ENCODE data around the gene C12orf50. TPM values are rescaled to one million over a fixed set of nuclear protein-coding genes. Genes with fewer than 3 reads are reported as not detected.

Gene C12orf50
- total and polyA plus RNA-seq, 2 donors (not counting 1 experiment from before 2014, with no cell fraction given) = 0.07 to 0.10 TPM

- H3K4me3 Mint-ChIP-seq = no peak overlapping the region
- peaks cover 7% of the 10 kb centered on the region for H3K9me3 Mint-ChIP-seq (ENCODE audit: insufficient read depth)
- H3K36me3 ChIP-seq (replicated peaks in 1 of 2; ENCODE audit: control extremely low read depth in 1 of 2, control insufficient read depth in 1 of 2, extremely low read depth in 1 of 2, insufficient read depth in 2 of 2, low read length in 1 of 2) = no peaks in the 10 kb centered on the region
- no peaks in the 10 kb centered on the region for H4K20me1 ChIP-seq (ENCODE audit: control insufficient read depth, insufficient read depth, low read length, poor library complexity, severe bottlenecking)
- H2AFZ ChIP-seq (ENCODE audit: insufficient read depth, low read depth, low read length, poor library complexity, severe bottlenecking) = no peak overlapping the region
- no peaks in the 10 kb centered on the region for H3K9me3 ChIP-seq (ENCODE audit: control extremely low read depth in 1 of 3, control insufficient read depth in 2 of 3, insufficient read depth in 1 of 3, low read length in 2 of 3)
- CTCF ChIA-PET = no interaction called here
- H3K4me1 Mint-ChIP-seq = no peaks in the 10 kb centered on the region
- DNase-seq = no peak
- no peak overlapping the region for H3K4me3 ChIP-seq (ENCODE audit: control extremely low read depth in 1 of 5, extremely low read depth in 1 of 5, insufficient read depth in 1 of 5, low read depth in 2 of 5, low read length in 4 of 5)
- no peaks in the 10 kb centered on the region for H3K27me3 ChIP-seq (replicated peaks in 1 of 4; ENCODE audit: control extremely low read depth in 1 of 4, control insufficient read depth in 3 of 4, insufficient read depth in 4 of 4, low read length in 3 of 4)
- no CpG with 5 or more reads among the region's 2 CpGs for WGBS (ENCODE audit: insufficient coverage)
- no peaks in the 10 kb centered on the region for H3K27me3 Mint-ChIP-seq
- no peak overlapping the region for H3K9ac ChIP-seq (ENCODE audit: low read length)
- POLR2A ChIA-PET = no interaction called here
- no peaks in the 10 kb centered on the region for H3K4me1 ChIP-seq (ENCODE audit: control insufficient read depth in 2 of 2, insufficient read depth in 2 of 2, low read length in 2 of 2)
- no peak overlapping the region for H3K4me2 ChIP-seq (replicated peaks; ENCODE audit: low read depth, low read length, poor library complexity, severe bottlenecking)
- H3K79me2 ChIP-seq (ENCODE audit: control insufficient read depth, insufficient read depth, low read length) = no peaks in the 10 kb centered on the region
- H3K27ac Mint-ChIP-seq = no peak overlapping the region
- H3K27ac ChIP-seq (ENCODE audit: low read length in 2 of 2) = no peak overlapping the region
- no peak for ATAC-seq (ENCODE audit: low read depth)
- TF ChIP-seq, protein P1, sequence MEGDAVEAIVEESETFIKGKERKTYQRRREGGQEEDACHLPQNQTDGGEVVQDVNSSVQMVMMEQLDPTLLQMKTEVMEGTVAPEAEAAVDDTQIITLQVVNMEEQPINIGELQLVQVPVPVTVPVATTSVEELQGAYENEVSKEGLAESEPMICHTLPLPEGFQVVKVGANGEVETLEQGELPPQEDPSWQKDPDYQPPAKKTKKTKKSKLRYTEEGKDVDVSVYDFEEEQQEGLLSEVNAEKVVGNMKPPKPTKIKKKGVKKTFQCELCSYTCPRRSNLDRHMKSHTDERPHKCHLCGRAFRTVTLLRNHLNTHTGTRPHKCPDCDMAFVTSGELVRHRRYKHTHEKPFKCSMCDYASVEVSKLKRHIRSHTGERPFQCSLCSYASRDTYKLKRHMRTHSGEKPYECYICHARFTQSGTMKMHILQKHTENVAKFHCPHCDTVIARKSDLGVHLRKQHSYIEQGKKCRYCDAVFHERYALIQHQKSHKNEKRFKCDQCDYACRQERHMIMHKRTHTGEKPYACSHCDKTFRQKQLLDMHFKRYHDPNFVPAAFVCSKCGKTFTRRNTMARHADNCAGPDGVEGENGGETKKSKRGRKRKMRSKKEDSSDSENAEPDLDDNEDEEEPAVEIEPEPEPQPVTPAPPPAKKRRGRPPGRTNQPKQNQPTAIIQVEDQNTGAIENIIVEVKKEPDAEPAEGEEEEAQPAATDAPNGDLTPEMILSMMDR (IDR thresholded peaks at IDR 0.05) = no peak
- TF ChIP-seq EZH2 (IDR thresholded peaks at IDR 0.05; ENCODE audit: borderline replicate concordance, insufficient read depth, low read depth, low read length, poor library complexity, severe bottlenecking) = no peak
- intact Hi-C loops (cut with micrococcal nuclease) = no loop called here
Observed at GRCh38 chr12:87952223-87952622, 77.0 kb downstream of the C12orf50 start.

- H3K36me3 ChIP-seq (replicated peaks in 1 of 2; ENCODE audit: control extremely low read depth in 1 of 2, control insufficient read depth in 1 of 2, extremely low read depth in 1 of 2, insufficient read depth in 2 of 2, low read length in 1 of 2) = no peaks in the 10 kb centered on the region
- H3K27ac Mint-ChIP-seq = no peak overlapping the region
- H3K4me3 Mint-ChIP-seq = no peak overlapping the region
- no peaks in the 10 kb centered on the region for H4K20me1 ChIP-seq (ENCODE audit: control insufficient read depth, insufficient read depth, low read length, poor library complexity, severe bottlenecking)
- intact Hi-C loops (cut with micrococcal nuclease) = no loop called here
- H3K4me1 ChIP-seq (ENCODE audit: control insufficient read depth in 2 of 2, insufficient read depth in 2 of 2, low read length in 2 of 2) = no peaks in the 10 kb centered on the region
- no peak overlapping the region for H2AFZ ChIP-seq (ENCODE audit: insufficient read depth, low read depth, low read length, poor library complexity, severe bottlenecking)
- peaks cover 2% of the 10 kb centered on the region for H3K9me3 Mint-ChIP-seq (ENCODE audit: insufficient read depth)
- CTCF ChIA-PET = no interaction called here
- H3K79me2 ChIP-seq (ENCODE audit: control insufficient read depth, insufficient read depth, low read length) = no peaks in the 10 kb centered on the region
- POLR2A ChIA-PET = no interaction called here
- WGBS (ENCODE audit: insufficient coverage) = 100% methylated on average over 1 of the region's 3 CpGs
- no peak overlapping the region for H3K4me3 ChIP-seq (ENCODE audit: control extremely low read depth in 1 of 5, extremely low read depth in 1 of 5, insufficient read depth in 1 of 5, low read depth in 2 of 5, low read length in 4 of 5)
- H3K27ac ChIP-seq (ENCODE audit: low read length in 2 of 2) = no peak overlapping the region
- H3K27me3 ChIP-seq (replicated peaks in 1 of 4; ENCODE audit: control extremely low read depth in 1 of 4, control insufficient read depth in 3 of 4, insufficient read depth in 4 of 4, low read length in 3 of 4) = no peaks in the 10 kb centered on the region
- no peak for DNase-seq
- no peak for TF ChIP-seq EZH2 (IDR thresholded peaks at IDR 0.05; ENCODE audit: borderline replicate concordance, insufficient read depth, low read depth, low read length, poor library complexity, severe bottlenecking)
- TF ChIP-seq, protein P1 (IDR thresholded peaks at IDR 0.05) = no peak
- no peak overlapping the region for H3K4me2 ChIP-seq (replicated peaks; ENCODE audit: low read depth, low read length, poor library complexity, severe bottlenecking)
- H3K9ac ChIP-seq (ENCODE audit: low read length) = no peak overlapping the region
- no peaks in the 10 kb centered on the region for H3K9me3 ChIP-seq (ENCODE audit: control extremely low read depth in 1 of 3, control insufficient read depth in 2 of 3, insufficient read depth in 1 of 3, low read length in 2 of 3)
- ATAC-seq (ENCODE audit: low read depth) = no peak
- no peaks in the 10 kb centered on the region for H3K4me1 Mint-ChIP-seq
- H3K27me3 Mint-ChIP-seq = no peaks in the 10 kb centered on the region
Observed at GRCh38 chr12:87943762-87944161, 85.4 kb downstream of the C12orf50 start.

Data from B cell (primary cell).